Dendritic cell treated with granulocyte-macrophage colony-stimulating factor and Interleukin-4, amounts not matched to agents 40 ng/mL and 50 ng/mL, for 4 days (primary cell): ENCODE results near the gene COL2A1.

Experiments used
- H3K27ac Mint-ChIP-seq: one replicate; pipeline ENCODE4 v1.8.0; 2022; ENCODE audit warnings: mild to moderate bottlenecking, mixed read lengths
- H3K27me3 Mint-ChIP-seq: one replicate; pipeline ENCODE4 v1.8.0; 2022; ENCODE audit warnings: mild to moderate bottlenecking, mixed read lengths
- H3K36me3 Mint-ChIP-seq: one replicate; pipeline ENCODE4 v1.8.0; 2022; ENCODE audit warnings: low read depth, mixed read lengths
- H3K4me1 Mint-ChIP-seq: one replicate; pipeline ENCODE4 v1.8.0; 2022; ENCODE audit warnings: low read depth, mixed read lengths
- H3K4me3 Mint-ChIP-seq: one replicate; pipeline ENCODE4 v1.8.0; 2022; ENCODE audit warnings: mild to moderate bottlenecking, moderate library complexity, mixed read lengths
- H3K9me3 Mint-ChIP-seq: one replicate; pipeline ENCODE4 v1.8.0; 2022; ENCODE audit warnings: mixed read lengths
- intact Hi-C: fragments of 100-400 bp; cut with micrococcal nuclease; formaldehyde crosslinking; loops from one replicate; pipeline ENCODE4 v1.15.0; 2022

Gene COL2A1

GRCh38 chr12:48025281-48025680 lies 21.0 kb upstream of the COL2A1 start:
- no peak overlapping the region for H3K27ac Mint-ChIP-seq
- intact Hi-C loops, result no loop called here

GRCh38 chr12:48024735-48025134 lies 20.5 kb upstream of the COL2A1 start:
- intact Hi-C loops, result no loop called here
- no peaks in the 10 kb centered on the region for H3K9me3 Mint-ChIP-seq

More at GRCh38 chr12:48025281-48025680, 21.0 kb upstream of the COL2A1 start:
- peaks cover 18% of the 10 kb centered on the region for H3K27me3 Mint-ChIP-seq
- no peaks in the 10 kb centered on the region for H3K9me3 Mint-ChIP-seq
- no peaks in the 10 kb centered on the region for H3K36me3 Mint-ChIP-seq
- peaks cover 7% of the 10 kb centered on the region for H3K4me1 Mint-ChIP-seq
- H3K4me3 Mint-ChIP-seq, result no peak overlapping the region

GRCh38 chr12:48023386-48023785 lies 19.1 kb upstream of the COL2A1 start:
- H3K27me3 Mint-ChIP-seq, result peaks cover 23% of the 10 kb centered on the region
- no peak overlapping the region for H3K4me3 Mint-ChIP-seq
- intact Hi-C loops, result no loop called here
- no peaks in the 10 kb centered on the region for H3K9me3 Mint-ChIP-seq
- H3K36me3 Mint-ChIP-seq, result no peaks in the 10 kb centered on the region
- H3K4me1 Mint-ChIP-seq, result no peaks in the 10 kb centered on the region
- no peak overlapping the region for H3K27ac Mint-ChIP-seq

More at GRCh38 chr12:48024735-48025134, 20.5 kb upstream of the COL2A1 start:
- H3K36me3 Mint-ChIP-seq, result no peaks in the 10 kb centered on the region
- H3K4me3 Mint-ChIP-seq, result no peak overlapping the region
- peaks cover 15% of the 10 kb centered on the region for H3K27me3 Mint-ChIP-seq
- H3K27ac Mint-ChIP-seq, result no peak overlapping the region
- peaks cover 2% of the 10 kb centered on the region for H3K4me1 Mint-ChIP-seq

GRCh38 chr12:48022676-48023385 lies 18.6 kb upstream of the COL2A1 start:
- Mint-ChIP-seq H3K4me3 (no peak overlapping the region), H3K27ac (no peak overlapping the region), H3K4me1 (no peaks in the 10 kb centered on the region), H3K9me3 (no peaks in the 10 kb centered on the region), H3K27me3 (peaks cover 25% of the 10 kb centered on the region), H3K36me3 (no peaks in the 10 kb centered on the region)
- intact Hi-C loops, result no loop called here

- Mint-ChIP-seq H3K27me3 (peaks cover 25% of the 10 kb centered on the region), H3K4me3 (no peak overlapping the region), H3K9me3 (no peaks in the 10 kb centered on the region), H3K4me1 (no peaks in the 10 kb centered on the region), H3K36me3 (no peaks in the 10 kb centered on the region), H3K27ac (no peak overlapping the region)
- intact Hi-C loops, result no loop called here
These were observed 17.9 kb upstream of the COL2A1 start for GRCh38 chr12:48022180-48022521.

GRCh38 chr12:48021485-48022179 lies 17.4 kb upstream of the COL2A1 start:
- no peak overlapping the region for H3K27ac Mint-ChIP-seq
- no peaks in the 10 kb centered on the region for H3K9me3 Mint-ChIP-seq
- peaks cover 27% of the 10 kb centered on the region for H3K27me3 Mint-ChIP-seq
- no peaks in the 10 kb centered on the region for H3K4me1 Mint-ChIP-seq
- intact Hi-C loops, result no loop called here
- H3K4me3 Mint-ChIP-seq, result no peak overlapping the region
- no peaks in the 10 kb centered on the region for H3K36me3 Mint-ChIP-seq

GRCh38 chr12:48019639-48020265 lies 15.5 kb upstream of the COL2A1 start:
- no peak overlapping the region for H3K4me3 Mint-ChIP-seq
- no peaks in the 10 kb centered on the region for H3K36me3 Mint-ChIP-seq
- no peak overlapping the region for H3K27ac Mint-ChIP-seq
- H3K9me3 Mint-ChIP-seq, result no peaks in the 10 kb centered on the region
- peaks cover 34% of the 10 kb centered on the region for H3K27me3 Mint-ChIP-seq
- no peaks in the 10 kb centered on the region for H3K4me1 Mint-ChIP-seq
- intact Hi-C loops, result no loop called here

- no peaks in the 10 kb centered on the region for H3K9me3 Mint-ChIP-seq
- H3K27ac Mint-ChIP-seq, result no peak overlapping the region
- H3K36me3 Mint-ChIP-seq, result no peaks in the 10 kb centered on the region
- H3K4me3 Mint-ChIP-seq, result no peak overlapping the region
- peaks cover 36% of the 10 kb centered on the region for H3K27me3 Mint-ChIP-seq
- H3K4me1 Mint-ChIP-seq, result no peaks in the 10 kb centered on the region
- intact Hi-C loops, result no loop called here
These were observed 14.3 kb upstream of the COL2A1 start for GRCh38 chr12:48018618-48018995.

GRCh38 chr12:48017921-48018617 lies 13.8 kb upstream of the COL2A1 start:
- no peak overlapping the region for H3K4me3 Mint-ChIP-seq
- peaks cover 34% of the 10 kb centered on the region for H3K27me3 Mint-ChIP-seq
- no peaks in the 10 kb centered on the region for H3K9me3 Mint-ChIP-seq
- no peaks in the 10 kb centered on the region for H3K4me1 Mint-ChIP-seq
- no peak overlapping the region for H3K27ac Mint-ChIP-seq
- H3K36me3 Mint-ChIP-seq, result no peaks in the 10 kb centered on the region
- intact Hi-C loops, result no loop called here

GRCh38 chr12:48017496-48017895 lies 13.2 kb upstream of the COL2A1 start:
- Mint-ChIP-seq H3K36me3 (no peaks in the 10 kb centered on the region), H3K4me1 (no peaks in the 10 kb centered on the region), H3K27ac (no peak overlapping the region), H3K9me3 (no peaks in the 10 kb centered on the region), H3K27me3 (peaks cover 33% of the 10 kb centered on the region), H3K4me3 (no peak overlapping the region)
- intact Hi-C loops, result no loop called here

GRCh38 chr12:48016373-48017020 lies 12.2 kb upstream of the COL2A1 start:
- Mint-ChIP-seq H3K36me3 (no peaks in the 10 kb centered on the region), H3K27me3 (peaks cover 32% of the 10 kb centered on the region), H3K9me3 (no peaks in the 10 kb centered on the region), H3K4me3 (no peak overlapping the region), H3K4me1 (no peaks in the 10 kb centered on the region), H3K27ac (no peak overlapping the region)
- intact Hi-C loops, result no loop called here

GRCh38 chr12:48015954-48016353 lies 11.7 kb upstream of the COL2A1 start:
- no peak overlapping the region for H3K4me3 Mint-ChIP-seq
- no peak overlapping the region for H3K27ac Mint-ChIP-seq
- H3K4me1 Mint-ChIP-seq, result no peaks in the 10 kb centered on the region
- intact Hi-C loops, result no loop called here
- no peaks in the 10 kb centered on the region for H3K9me3 Mint-ChIP-seq
- H3K36me3 Mint-ChIP-seq, result no peaks in the 10 kb centered on the region
- peaks cover 34% of the 10 kb centered on the region for H3K27me3 Mint-ChIP-seq

- Mint-ChIP-seq H3K27ac (no peak overlapping the region), H3K9me3 (no peaks in the 10 kb centered on the region), H3K4me3 (no peak overlapping the region), H3K27me3 (peaks cover 37% of the 10 kb centered on the region), H3K4me1 (no peaks in the 10 kb centered on the region), H3K36me3 (no peaks in the 10 kb centered on the region)
- intact Hi-C loops, result no loop called here
These were observed 10.9 kb upstream of the COL2A1 start for GRCh38 chr12:48015129-48015528.

- no peaks in the 10 kb centered on the region for H3K9me3 Mint-ChIP-seq
- no peak overlapping the region for H3K27ac Mint-ChIP-seq
- no peaks in the 10 kb centered on the region for H3K4me1 Mint-ChIP-seq
- H3K4me3 Mint-ChIP-seq, result no peak overlapping the region
- peaks cover 43% of the 10 kb centered on the region for H3K27me3 Mint-ChIP-seq
- H3K36me3 Mint-ChIP-seq, result no peaks in the 10 kb centered on the region
- intact Hi-C loops, result no loop called here
These were observed 9.0 kb upstream of the COL2A1 start for GRCh38 chr12:48013287-48013686.
